Activated T-cell treated with anti-CD3 and anti-CD28 coated beads for 1 hour (primary cell): Measurements from ENCODE around the gene RGS2.

Source experiments
- DNase-seq: peaks from one replicate; pipeline ENCODE4 v3.0.0-alpha.2; 2020; ENCODE audit warnings: low read depth

Gene RGS2

DNA sequence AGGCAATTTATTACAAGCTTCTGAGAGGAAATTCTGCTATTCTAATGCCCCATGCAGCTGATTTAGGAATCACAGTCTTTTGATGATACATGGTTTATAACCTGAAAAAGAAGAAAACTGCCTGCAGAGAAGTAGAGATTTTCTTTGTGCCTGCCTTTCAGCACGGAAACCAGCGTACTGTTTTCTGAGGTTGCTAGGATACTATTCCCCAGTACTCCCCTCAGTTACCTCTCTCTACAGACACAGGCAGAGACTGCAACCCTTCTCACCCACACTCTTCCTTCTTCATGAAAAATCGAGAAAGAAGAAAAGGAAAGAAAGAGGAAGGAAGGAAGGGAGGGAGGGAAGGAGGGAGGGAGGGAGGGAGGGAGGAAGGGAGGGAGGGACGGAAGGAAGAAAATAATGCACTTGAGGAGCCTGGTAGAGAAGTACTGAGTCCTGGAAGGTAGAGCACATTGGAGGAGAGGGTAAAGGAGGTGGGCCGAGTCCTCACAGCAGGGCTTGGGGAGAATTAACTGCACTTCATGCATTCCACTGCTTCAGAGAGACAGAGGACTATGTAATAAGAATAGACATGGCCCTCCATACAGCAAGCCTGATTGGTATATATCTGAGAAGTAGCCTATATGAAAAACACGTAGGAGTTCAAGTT lies 21.9 kb downstream of the RGS2 start:
- no peak for DNase-seq

DNA sequence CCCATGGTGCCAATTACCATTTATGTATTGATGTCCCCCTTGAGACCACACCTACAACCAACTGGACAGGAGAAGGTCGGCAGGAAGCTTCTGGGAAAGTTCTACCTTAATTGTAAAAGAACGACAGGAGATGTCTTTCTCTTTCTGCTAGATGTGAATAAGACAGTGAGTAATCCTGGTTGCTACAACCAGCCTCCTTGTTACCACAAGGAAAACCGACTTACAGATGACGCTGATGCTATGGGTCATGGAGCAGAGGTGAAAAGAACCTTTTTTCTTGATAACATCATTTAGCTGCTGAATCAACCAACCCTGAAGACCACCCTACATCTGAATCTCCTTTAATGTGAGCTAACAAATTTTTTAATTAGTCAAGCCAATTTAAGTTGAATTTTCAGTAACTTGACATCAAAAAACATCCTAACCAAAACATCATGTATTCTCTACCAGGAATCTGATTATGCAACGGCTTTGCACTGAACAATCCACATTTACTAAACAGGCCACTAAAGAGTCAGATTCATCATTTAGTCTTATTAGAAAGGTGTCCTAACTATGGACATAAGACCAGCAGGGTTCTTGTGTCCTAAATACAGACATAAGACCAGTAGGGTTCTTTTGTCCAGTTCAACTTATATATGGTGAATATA lies 23.0 kb downstream of the RGS2 start:
- DNase-seq: no peak

DNA sequence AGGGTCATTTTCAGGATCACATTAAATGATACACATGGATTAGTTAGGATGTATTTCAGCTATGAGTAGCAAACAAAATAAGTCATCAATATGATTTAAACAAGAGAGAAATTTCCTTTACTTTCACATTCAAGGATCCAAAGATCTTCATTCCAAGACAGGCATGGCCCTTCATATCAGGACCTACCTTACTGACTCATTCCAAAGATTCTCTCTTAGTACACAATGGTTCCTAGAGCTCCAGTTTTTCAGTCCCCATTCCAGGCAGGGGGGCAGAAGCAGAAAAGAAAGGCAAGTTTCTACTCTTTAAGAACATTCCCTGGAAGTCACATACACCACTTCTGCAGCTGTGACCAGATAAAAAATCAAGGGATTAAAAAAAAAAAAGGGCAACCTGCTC lies 23.7 kb downstream of the RGS2 start:
- DNase-seq: no peak

DNA sequence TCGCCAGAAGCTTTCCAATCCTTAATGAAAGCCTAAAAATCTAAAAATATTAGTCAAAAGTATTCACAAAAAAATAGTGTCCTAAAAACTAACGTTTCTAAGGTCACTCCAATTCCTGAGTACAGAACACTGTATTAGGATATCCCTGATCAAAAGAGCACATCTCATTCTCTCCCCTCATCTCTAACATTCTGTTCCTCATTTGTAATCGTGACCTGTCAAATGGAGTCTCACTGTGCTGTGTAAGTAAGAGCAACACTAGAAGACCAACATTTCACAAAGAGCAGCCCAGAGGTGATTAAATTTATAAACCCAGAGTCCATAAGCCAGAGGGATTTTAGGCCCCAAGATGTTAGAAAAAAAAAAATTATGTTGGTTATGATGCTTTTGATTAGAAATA lies 26.3 kb downstream of the RGS2 start:
- no peak for DNase-seq

DNA sequence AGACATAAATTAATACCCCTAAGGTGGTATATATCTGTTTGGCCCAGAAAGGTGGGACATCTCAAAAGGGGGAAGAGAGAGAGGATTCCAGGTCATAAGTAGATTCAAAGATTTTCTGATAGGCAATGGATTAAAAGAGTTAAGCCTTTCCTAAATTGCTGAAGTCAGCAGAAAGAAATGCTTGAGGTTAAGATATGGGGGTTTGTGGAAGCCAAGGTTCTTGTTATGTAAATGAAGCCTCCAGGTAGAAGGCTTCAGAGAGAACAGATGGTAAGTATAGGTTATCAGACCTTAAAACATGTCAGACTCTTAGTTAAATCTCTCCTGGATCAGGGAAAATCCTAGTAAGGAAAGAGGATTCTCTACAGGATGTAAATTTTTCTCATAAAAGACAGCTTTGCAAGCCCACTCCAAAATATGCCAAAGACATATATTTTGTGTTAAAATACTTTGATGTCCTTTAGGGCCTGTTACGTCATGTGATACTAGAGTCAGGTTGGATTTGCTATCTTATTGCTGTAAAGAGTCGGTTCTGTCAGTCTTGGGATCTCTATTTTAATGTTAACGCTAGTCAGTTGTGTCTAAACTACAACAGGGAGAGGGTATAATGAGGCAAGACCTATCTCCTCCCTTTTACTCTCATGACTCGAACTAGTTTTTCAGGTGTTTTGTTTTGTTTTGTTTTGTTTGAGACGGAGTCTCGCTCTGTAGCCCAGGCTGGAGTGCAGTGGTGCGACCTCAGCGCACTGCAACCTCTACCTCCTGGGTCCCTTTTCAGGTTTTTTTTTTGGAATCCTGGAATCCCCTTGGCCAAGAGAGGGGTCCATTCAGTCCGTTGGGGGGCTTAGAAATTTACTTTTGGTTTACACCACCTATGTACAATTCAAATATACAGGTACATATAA lies 30.6 kb downstream of the RGS2 start:
- no peak for DNase-seq

DNA sequence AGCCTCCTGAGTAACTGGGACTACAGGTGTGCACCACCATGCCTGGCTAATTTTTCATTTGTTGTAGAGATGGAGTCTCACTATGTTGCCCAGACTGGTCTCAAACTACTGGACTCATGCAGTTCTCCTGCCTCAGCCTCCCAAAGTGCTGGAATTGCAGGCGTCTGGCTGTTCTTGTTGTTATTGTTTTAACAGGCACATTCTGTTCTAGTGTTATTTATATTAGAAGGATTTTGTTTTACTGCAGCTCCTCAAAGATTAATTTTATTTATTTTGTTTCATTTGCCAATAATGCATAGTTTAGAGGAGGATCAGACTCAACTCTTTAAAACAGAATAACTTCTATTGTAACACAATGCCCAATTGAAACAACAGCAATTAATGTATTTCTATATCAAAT lies 35.5 kb downstream of the RGS2 start:
- DNase-seq: no peak

DNA sequence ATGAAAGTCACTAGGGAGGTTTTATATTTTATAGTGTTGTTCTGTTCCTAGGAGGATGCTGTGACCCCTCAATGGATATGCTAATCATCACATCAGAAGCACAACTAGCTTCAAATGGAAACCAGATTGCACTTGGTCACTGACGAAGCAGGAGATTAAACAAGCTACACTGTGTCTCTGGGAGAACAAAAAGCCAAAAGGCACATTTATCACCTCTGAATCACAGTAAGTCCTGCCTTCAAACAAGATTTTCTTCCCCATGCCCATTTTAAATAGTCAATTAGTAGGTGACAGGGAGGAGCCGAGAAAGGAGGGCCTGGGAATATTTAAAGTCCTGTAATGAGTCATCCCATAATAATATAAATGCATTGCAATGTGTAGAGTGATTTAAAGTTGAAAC lies 38.1 kb downstream of the RGS2 start:
- no peak for DNase-seq

DNA sequence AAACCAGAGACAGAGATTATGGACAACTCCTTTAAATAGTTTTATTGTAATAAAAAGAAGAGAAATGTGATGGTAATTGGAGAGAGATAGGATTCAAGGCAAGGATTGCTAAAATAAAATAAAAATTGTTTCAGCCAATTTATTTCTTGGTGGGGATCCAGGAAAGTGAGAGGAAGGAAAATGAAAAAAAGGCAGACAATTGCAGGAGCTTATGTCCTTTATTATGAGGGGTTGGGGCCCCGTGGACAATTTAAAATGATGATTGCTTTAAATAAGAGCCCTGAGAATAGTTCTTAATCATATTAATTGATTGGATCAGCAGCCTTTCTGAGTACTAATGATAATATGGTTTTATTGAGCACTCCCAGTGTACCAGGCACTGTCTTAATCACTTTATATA lies 40.2 kb downstream of the RGS2 start:
- DNase-seq: no peak

DNA sequence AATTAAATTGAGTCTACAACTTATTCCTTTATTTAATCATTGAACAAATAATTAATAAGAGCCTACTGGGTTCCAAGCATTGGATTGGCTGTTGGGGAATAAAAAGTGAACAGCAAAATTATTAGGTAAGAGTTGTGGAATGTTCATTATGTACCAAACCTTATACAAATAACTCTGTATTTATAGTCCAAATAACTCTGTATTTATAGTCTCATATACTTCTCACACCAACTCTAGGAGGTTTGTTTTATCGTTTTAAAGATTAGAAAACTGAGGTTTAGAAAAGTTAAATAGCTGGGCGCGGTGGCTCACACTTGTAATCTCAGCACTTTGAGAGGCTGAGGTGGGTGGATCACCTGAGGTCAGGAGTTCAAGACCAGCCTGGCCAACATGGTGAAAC lies 40.6 kb downstream of the RGS2 start:
- DNase-seq: no peak

DNA sequence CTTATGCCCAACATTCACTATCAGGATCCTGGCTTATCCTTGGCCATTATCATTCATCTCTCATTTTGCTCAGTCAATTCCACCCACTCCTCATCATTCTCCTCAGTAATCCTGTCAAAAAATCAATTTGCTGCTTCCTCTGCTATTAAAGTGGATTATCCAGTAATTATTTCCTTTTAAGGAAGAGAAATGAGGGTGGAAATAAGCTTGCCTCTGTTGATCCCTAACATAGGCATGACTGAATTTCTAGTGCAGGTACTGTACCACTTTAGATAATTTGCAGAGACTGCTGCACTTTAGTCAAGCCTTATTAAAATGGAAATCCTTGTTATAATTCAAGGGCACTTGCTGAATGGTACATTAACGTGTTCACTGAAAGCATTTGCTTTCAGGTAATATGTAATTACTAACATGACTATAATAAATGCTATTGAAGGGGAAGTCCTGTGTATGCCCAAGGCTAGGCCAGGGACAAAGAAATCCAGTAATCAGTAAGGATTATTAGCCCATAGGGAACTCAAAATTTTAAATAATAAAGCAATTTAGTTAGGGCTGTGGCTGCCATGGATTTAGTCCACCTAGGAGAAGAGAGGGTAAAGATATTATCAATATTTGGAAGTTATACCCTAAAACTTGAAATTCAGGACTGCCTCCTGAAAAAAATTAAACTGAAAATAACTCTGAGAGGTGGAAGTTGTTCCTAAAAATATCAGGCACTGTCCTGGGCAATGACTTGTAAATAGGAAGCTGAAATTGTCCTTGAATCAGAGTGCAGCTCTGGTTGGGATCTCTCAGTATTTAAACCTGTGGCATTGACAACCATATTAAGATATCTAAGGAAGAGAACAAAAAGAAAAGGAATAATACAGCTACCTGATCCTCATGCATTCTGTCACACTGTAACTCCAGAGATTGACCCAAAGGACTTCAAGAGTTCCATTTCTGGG lies 43.4 kb downstream of the RGS2 start:
- no peak for DNase-seq

DNA sequence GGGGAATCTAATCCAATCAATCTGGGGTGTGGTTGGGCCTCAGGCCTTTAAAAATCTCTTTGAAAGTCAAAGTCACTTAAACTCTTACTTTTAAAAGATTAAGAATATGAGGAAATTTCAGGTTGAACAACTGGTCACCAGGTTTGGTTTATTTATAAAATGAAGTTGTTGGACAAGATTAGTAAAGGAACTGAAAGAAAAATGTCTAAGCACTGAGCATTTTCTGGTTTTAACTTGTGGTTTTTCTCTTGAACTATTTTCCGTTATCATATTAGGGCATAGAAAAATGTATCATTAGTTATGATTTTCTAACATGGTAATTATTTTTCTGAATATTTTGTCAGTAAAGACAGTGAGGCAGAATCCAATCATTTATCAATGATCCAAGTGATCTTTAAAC lies 49.6 kb downstream of the RGS2 start:
- no peak for DNase-seq

DNA sequence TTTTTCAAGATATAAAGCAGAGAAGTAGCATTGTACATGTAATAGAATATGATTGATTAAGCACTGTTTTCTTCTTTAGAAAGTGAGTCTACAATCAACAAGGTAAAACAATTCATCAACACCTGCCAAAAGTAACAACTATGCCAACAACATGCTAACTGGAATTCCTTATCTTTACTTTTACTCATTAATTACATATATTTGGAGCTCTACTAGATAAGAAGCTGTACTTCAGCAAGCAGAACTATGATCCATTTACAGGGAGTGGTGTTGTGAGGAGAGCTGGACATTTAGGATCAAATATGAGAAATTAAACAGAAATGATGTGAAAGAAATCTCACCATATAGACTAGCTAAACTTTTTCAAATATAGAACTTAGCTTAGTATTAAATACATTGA lies 51.0 kb downstream of the RGS2 start:
- no peak for DNase-seq

DNA sequence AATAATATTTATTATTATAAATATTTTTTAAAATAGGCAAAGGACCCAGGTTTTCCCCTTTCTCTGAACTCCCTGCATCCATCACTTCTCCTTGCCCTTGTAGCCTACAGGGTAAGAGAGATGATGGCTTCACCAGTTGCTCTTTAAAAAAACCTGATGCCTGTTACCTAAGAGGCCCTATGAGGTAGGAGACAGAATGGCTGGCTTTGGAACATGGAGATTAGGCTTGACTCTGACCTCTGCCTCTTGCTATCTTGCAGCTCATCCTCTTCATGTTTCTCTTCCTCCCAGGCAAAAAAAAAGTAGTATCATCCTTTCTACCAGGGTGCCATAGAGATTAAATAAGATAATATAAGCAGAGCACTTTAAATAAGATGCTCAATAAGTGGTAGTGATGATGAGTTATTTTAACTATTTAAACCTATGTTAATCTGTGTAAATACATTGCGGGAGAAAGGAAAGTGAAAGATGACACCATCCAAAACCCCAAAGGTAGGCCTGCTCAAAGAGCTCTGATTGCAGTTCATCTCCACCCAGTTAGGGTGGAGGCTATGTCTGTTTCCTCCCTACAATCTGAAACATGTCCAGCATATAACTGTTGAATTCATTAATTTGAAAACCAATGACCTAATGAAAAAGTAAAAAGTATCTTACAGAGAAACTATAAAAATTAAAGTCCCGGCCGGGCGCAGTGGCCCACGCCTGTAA lies 51.8 kb downstream of the RGS2 start:
- no peak for DNase-seq

DNA sequence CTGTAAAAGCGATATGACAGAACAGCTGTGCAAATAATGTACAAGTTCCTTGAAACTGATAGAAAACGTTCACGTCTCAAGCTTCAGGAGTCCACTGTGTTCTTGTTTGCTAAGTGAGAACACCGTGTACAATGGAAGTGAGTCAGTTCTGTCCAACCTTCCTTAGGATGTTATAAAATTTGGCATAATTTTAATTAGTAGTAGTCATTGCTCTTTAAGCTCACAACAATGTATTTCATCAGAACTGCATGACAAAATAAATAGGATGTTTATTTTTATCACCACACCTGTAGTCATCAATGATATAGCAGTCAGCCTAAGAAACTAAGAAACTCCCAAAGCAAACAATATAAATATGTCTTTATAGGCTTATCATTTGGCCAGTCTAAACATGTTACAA lies 53.0 kb downstream of the RGS2 start:
- no peak for DNase-seq
